GM19043 (cell line): ENCODE results near the gene P2RY6.

Source experiments
- ATAC-seq: cut with Tn5 transposase; IDR thresholded peaks from one replicate; pipeline ENCODE4 v1.9.1; 2021; ENCODE audit warnings: low read depth; ENCODE audit not compliant: unreplicated experiment

P2RY6 gene

GRCh38 chr11:73327812-73328364 lies 55.8 kb downstream of the P2RY6 start:
- no peak for ATAC-seq

GRCh38 chr11:73330569-73331093 lies 58.5 kb downstream of the P2RY6 start:
- ATAC-seq = no peak

- no peak for ATAC-seq
Measured at GRCh38 chr11:73331138-73331916, 59.2 kb downstream of the P2RY6 start.

- no peak for ATAC-seq
Measured at GRCh38 chr11:73333173-73333572, 61.0 kb downstream of the P2RY6 start.

GRCh38 chr11:73333640-73334383 lies 61.7 kb downstream of the P2RY6 start:
- ATAC-seq = no peak

- no peak for ATAC-seq
Measured at GRCh38 chr11:73334384-73335203, 62.5 kb downstream of the P2RY6 start.

GRCh38 chr11:73335204-73335923 lies 63.2 kb downstream of the P2RY6 start:
- no peak for ATAC-seq

- no peak for ATAC-seq
Measured at GRCh38 chr11:73337846-73338245, 65.7 kb downstream of the P2RY6 start.

- no peak for ATAC-seq
Measured at GRCh38 chr11:73338279-73338678, 66.1 kb downstream of the P2RY6 start.

- no peak for ATAC-seq
Measured at GRCh38 chr11:73340164-73340563, 68.0 kb downstream of the P2RY6 start.

- ATAC-seq = no peak
Measured at GRCh38 chr11:73342633-73343032, 70.5 kb downstream of the P2RY6 start.

GRCh38 chr11:73343076-73343873 lies 71.1 kb downstream of the P2RY6 start:
- ATAC-seq = no peak

- ATAC-seq = no peak
Measured at GRCh38 chr11:73344191-73344607, 72.1 kb downstream of the P2RY6 start.

GRCh38 chr11:73345481-73346160 lies 73.5 kb downstream of the P2RY6 start:
- no peak for ATAC-seq

GRCh38 chr11:73346186-73346935 lies 74.2 kb downstream of the P2RY6 start:
- ATAC-seq = no peak

GRCh38 chr11:73347067-73347466 lies 74.9 kb downstream of the P2RY6 start:
- no peak for ATAC-seq
